Sigmoid colon (tissue), 4 donors: Measurements from ENCODE around the gene FOXP1.

Experiments used
- EP300 ChIP-seq, 4 donors: sonication (generic); formaldehyde crosslinking; IDR thresholded peaks; one replicate each; pipeline ENCODE4 v1.6.1; 2017; ENCODE audit warnings: antibody characterized with exemption in 4 of 4
- POLR2A ChIP-seq, 2 donors: fragments of 450-650 bp; IDR thresholded peaks; one replicate each; pipeline ENCODE4 v1.6.1; 2016; ENCODE audit warnings: antibody characterized with exemption in 2 of 2, mild to moderate bottlenecking in 2 of 2, moderate library complexity in 2 of 2
- POLR2AphosphoS5 ChIP-seq, 4 donors: sonication (generic); formaldehyde crosslinking; IDR thresholded peaks; one replicate each; pipeline ENCODE4 v1.6.1; 2017; ENCODE audit warnings: antibody characterized with exemption in 4 of 4
- TF ChIP-seq, protein P1 (sequence below), 4 experiments: fragments of 450-650 bp in 3 of 4; fragments of 200-600 bp in 1 of 4; IDR thresholded peaks; one replicate each; pipeline ENCODE4 v1.5.1; 2016 to 2019; ENCODE audit warnings: antibody characterized with exemption in 4 of 4, mild to moderate bottlenecking in 3 of 4, moderate library complexity in 2 of 4

DNA sequence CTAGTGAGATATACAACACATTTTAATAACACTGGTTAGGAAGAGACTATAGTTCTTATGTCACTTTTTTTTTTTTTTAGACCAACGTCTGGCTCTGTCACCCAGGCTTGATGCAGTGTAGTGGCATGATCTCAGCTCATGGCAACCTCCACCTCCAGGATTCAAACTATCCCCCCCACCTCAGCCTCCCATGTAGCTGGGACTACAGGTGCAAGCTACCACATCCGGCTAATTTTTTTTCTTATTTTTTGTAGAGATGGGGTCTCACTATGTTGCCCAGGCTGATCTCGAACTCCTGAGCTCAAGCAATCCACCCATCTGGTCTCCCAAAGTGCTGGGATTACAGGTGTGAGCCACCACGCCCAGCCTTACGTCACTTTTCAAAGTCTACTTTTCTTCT, 100.8 kb downstream of the FOXP1 start:
- TF ChIP-seq, protein P1, sequence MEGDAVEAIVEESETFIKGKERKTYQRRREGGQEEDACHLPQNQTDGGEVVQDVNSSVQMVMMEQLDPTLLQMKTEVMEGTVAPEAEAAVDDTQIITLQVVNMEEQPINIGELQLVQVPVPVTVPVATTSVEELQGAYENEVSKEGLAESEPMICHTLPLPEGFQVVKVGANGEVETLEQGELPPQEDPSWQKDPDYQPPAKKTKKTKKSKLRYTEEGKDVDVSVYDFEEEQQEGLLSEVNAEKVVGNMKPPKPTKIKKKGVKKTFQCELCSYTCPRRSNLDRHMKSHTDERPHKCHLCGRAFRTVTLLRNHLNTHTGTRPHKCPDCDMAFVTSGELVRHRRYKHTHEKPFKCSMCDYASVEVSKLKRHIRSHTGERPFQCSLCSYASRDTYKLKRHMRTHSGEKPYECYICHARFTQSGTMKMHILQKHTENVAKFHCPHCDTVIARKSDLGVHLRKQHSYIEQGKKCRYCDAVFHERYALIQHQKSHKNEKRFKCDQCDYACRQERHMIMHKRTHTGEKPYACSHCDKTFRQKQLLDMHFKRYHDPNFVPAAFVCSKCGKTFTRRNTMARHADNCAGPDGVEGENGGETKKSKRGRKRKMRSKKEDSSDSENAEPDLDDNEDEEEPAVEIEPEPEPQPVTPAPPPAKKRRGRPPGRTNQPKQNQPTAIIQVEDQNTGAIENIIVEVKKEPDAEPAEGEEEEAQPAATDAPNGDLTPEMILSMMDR (IDR thresholded peaks at IDR 0.05): no peak
- no peak for TF ChIP-seq POLR2A (IDR thresholded peaks at IDR 0.05)
- TF ChIP-seq POLR2AphosphoS5 (IDR thresholded peaks at IDR 0.05): no peak
- TF ChIP-seq EP300 (IDR thresholded peaks at IDR 0.05): no peak
